ENCODE data around the gene EFL1. TPM values are rescaled to one million over a fixed set of nuclear protein-coding genes. Genes with fewer than 3 reads are reported as not detected.
"Not testable (repeated sequence)": the region's sequence is repeated elsewhere in the genome, so short reads cannot be mapped to it uniquely, and the experiment has no call there.

Gene EFL1
- total and polyA plus RNA-seq, 2 donors (not counting 1 experiment from before 2014, with no cell fraction given), result 19.1 to 29.9 TPM

GRCh38 chr15:82300883-82301282, 38.3 kb upstream of the EFL1 start:
- Histone ChIP-seq H4K20me1 (ENCODE audit: control insufficient read depth, extremely low read depth, insufficient read depth, low read length) (no peaks in the 10 kb centered on the region), H2AFZ (ENCODE audit: low read length) (no peak overlapping the region)

GRCh38 chr15:82300326-82300725, 37.8 kb upstream of the EFL1 start:
- H2AFZ ChIP-seq (ENCODE audit: low read length), result not testable (repeated sequence)

More at GRCh38 chr15:82300883-82301282, 38.3 kb upstream of the EFL1 start:
- TF ChIP-seq CTCF (conservative IDR thresholded peaks at IDR 0.05 in 1 of 2, IDR thresholded peaks at IDR 0.05 in 1 of 2; ENCODE audit: low read depth in 1 of 2, low read length in 2 of 2) (no peak), EZH2 (IDR thresholded peaks at IDR 0.05; ENCODE audit: low read length, missing control alignments) (no peak)
- no peak overlapping the region for H3K4me3 ChIP-seq (replicated peaks in 1 of 4; ENCODE audit: control extremely low read depth in 1 of 4, insufficient read depth in 1 of 4, low read depth in 3 of 4, low read length in 4 of 4)
- H3K4me2 ChIP-seq (ENCODE audit: extremely low read depth, insufficient read depth, low read length), result no peak overlapping the region
- no peaks in the 10 kb centered on the region for H3K9me3 ChIP-seq (ENCODE audit: control insufficient read depth, insufficient read depth, low read depth, low read length)
- H3K36me3 ChIP-seq (ENCODE audit: control insufficient read depth, insufficient read depth, low read length), result no peaks in the 10 kb centered on the region
- no peak for DNase-seq (ENCODE audit: low read depth in 2 of 2)
- no peak overlapping the region for H3K27ac ChIP-seq (ENCODE audit: insufficient read depth, low read length)
- H3K79me2 ChIP-seq (ENCODE audit: control insufficient read depth, insufficient read depth, low read length), result no peaks in the 10 kb centered on the region
- no peak overlapping the region for H3K9ac ChIP-seq (ENCODE audit: insufficient read depth, low read length)
- no peaks in the 10 kb centered on the region for H3K4me1 ChIP-seq (ENCODE audit: control insufficient read depth, extremely low read depth, insufficient read depth, low read length)
- H3K27me3 ChIP-seq (ENCODE audit: control insufficient read depth, insufficient read depth, low read length), result no peaks in the 10 kb centered on the region

GRCh38 chr15:82299511-82299914, 37.0 kb upstream of the EFL1 start:
- H4K20me1 ChIP-seq (ENCODE audit: control insufficient read depth, extremely low read depth, insufficient read depth, low read length); H3K4me3 ChIP-seq (replicated peaks in 1 of 4; ENCODE audit: control extremely low read depth in 1 of 4, insufficient read depth in 1 of 4, low read depth in 3 of 4, low read length in 4 of 4); DNase-seq (ENCODE audit: low read depth in 2 of 2); H3K4me2 ChIP-seq (ENCODE audit: extremely low read depth, insufficient read depth, low read length); H3K27me3 ChIP-seq (ENCODE audit: control insufficient read depth, insufficient read depth, low read length); H3K27ac ChIP-seq (ENCODE audit: insufficient read depth, low read length); H3K36me3 ChIP-seq (ENCODE audit: control insufficient read depth, insufficient read depth, low read length); H3K9me3 ChIP-seq (ENCODE audit: control insufficient read depth, insufficient read depth, low read depth, low read length); H3K4me1 ChIP-seq (ENCODE audit: control insufficient read depth, extremely low read depth, insufficient read depth, low read length); H3K79me2 ChIP-seq (ENCODE audit: control insufficient read depth, insufficient read depth, low read length); H3K9ac ChIP-seq (ENCODE audit: insufficient read depth, low read length); H2AFZ ChIP-seq (ENCODE audit: low read length): not testable (repeated sequence)

More at GRCh38 chr15:82300326-82300725, 37.8 kb upstream of the EFL1 start:
- not testable (repeated sequence) for H3K9me3 ChIP-seq (ENCODE audit: control insufficient read depth, insufficient read depth, low read depth, low read length); H3K36me3 ChIP-seq (ENCODE audit: control insufficient read depth, insufficient read depth, low read length); H3K27me3 ChIP-seq (ENCODE audit: control insufficient read depth, insufficient read depth, low read length); H3K9ac ChIP-seq (ENCODE audit: insufficient read depth, low read length); H3K4me2 ChIP-seq (ENCODE audit: extremely low read depth, insufficient read depth, low read length); H4K20me1 ChIP-seq (ENCODE audit: control insufficient read depth, extremely low read depth, insufficient read depth, low read length); H3K79me2 ChIP-seq (ENCODE audit: control insufficient read depth, insufficient read depth, low read length); H3K27ac ChIP-seq (ENCODE audit: insufficient read depth, low read length); H3K4me3 ChIP-seq (replicated peaks in 1 of 4; ENCODE audit: control extremely low read depth in 1 of 4, insufficient read depth in 1 of 4, low read depth in 3 of 4, low read length in 4 of 4); H3K4me1 ChIP-seq (ENCODE audit: control insufficient read depth, extremely low read depth, insufficient read depth, low read length)
- DNase-seq (ENCODE audit: low read depth in 2 of 2), result peak in 1 of 2 donors; percentile 3

GRCh38 chr15:82298520-82298919, 36.0 kb upstream of the EFL1 start:
- H3K36me3 ChIP-seq (ENCODE audit: control insufficient read depth, insufficient read depth, low read length), result no peaks in the 10 kb centered on the region
- H4K20me1 ChIP-seq (ENCODE audit: control insufficient read depth, extremely low read depth, insufficient read depth, low read length), result no peaks in the 10 kb centered on the region
- DNase-seq (ENCODE audit: low read depth in 2 of 2), result peak in 1 of 2 donors; percentile 15
- H3K4me3 ChIP-seq (replicated peaks in 1 of 4; ENCODE audit: control extremely low read depth in 1 of 4, insufficient read depth in 1 of 4, low read depth in 3 of 4, low read length in 4 of 4), result no peak overlapping the region
- no peaks in the 10 kb centered on the region for H3K79me2 ChIP-seq (ENCODE audit: control insufficient read depth, insufficient read depth, low read length)
- no peak overlapping the region for H3K4me2 ChIP-seq (ENCODE audit: extremely low read depth, insufficient read depth, low read length)
- H2AFZ ChIP-seq (ENCODE audit: low read length), result no peak overlapping the region
- no peak for TF ChIP-seq CTCF (conservative IDR thresholded peaks at IDR 0.05 in 1 of 2, IDR thresholded peaks at IDR 0.05 in 1 of 2; ENCODE audit: low read depth in 1 of 2, low read length in 2 of 2)
- TF ChIP-seq EZH2 (IDR thresholded peaks at IDR 0.05; ENCODE audit: low read length, missing control alignments), result no peak
- H3K27ac ChIP-seq (ENCODE audit: insufficient read depth, low read length), result no peak overlapping the region
- no peak overlapping the region for H3K9ac ChIP-seq (ENCODE audit: insufficient read depth, low read length)
- H3K4me1 ChIP-seq (ENCODE audit: control insufficient read depth, extremely low read depth, insufficient read depth, low read length), result no peaks in the 10 kb centered on the region
- H3K9me3 ChIP-seq (ENCODE audit: control insufficient read depth, insufficient read depth, low read depth, low read length), result no peaks in the 10 kb centered on the region
- peaks cover 5% of the 10 kb centered on the region for H3K27me3 ChIP-seq (ENCODE audit: control insufficient read depth, insufficient read depth, low read length)

Measured in fibroblast of lung (primary cell).